ENCODE results near the gene PCDHA1.

- TF ChIP-seq IRF2 (CRISPR knock-in tag; IDR thresholded peaks at IDR 0.05) (no peak), CTCF (IDR thresholded peaks at IDR 0.05 in 2 of 3, conservative IDR thresholded peaks at IDR 0.05 in 1 of 3; ENCODE audit: insufficient read depth in 2 of 3, low read depth in 1 of 3, low read length in 3 of 3) (no peak), EZH2 (IDR thresholded peaks at IDR 0.05; ENCODE audit: borderline replicate concordance, low read depth, low read length) (no peak), ZNF274 (IDR thresholded peaks at IDR 0.05; ENCODE audit: borderline replicate concordance, low read depth, low read length) (no peak), SREBF1 (IDR thresholded peaks at IDR 0.05; ENCODE audit: borderline replicate concordance, low read depth, low read length) (no peak), NRF1 (conservative IDR thresholded peaks at IDR 0.05 in 1 of 2, IDR thresholded peaks at IDR 0.05 in 1 of 2) (no peak), KDM5B (IDR thresholded peaks at IDR 0.05; ENCODE audit: insufficient replicate concordance, low read depth, low read length) (no peak), REST (IDR thresholded peaks at IDR 0.05; ENCODE audit: borderline replicate concordance) (no peak), REST (CRISPR knock-in tag; IDR thresholded peaks at IDR 0.05; ENCODE audit: low read depth) (no peak), ZNF830 (CRISPR knock-in tag; IDR thresholded peaks at IDR 0.05) (no peak), MAFK (IDR thresholded peaks at IDR 0.05; ENCODE audit: low read length) (no peak), MXI1 (IDR thresholded peaks at IDR 0.05; ENCODE audit: low read depth, low read length) (no peak), TCF7L2 (IDR thresholded peaks at IDR 0.05; ENCODE audit: low read depth, low read length) (no peak)
Measured at GRCh38 chr5:141007791-141008190, 221.9 kb downstream of the PCDHA1 start.

All from K562 (cell line).